Breast epithelium (tissue), 4 donors: ENCODE results near the gene DOCK10. TPM values are rescaled to one million over a fixed set of nuclear protein-coding genes. Genes with fewer than 3 reads are reported as not detected.

Experiments used
- DNase-seq, 2 donors: peaks; one replicate each; pipeline ENCODE4 v3.0.0-alpha.2; 2019; ENCODE audit warnings: low spot score in 2 of 2
- H3K27ac ChIP-seq, 2 donors: fragments of 200-600 bp; sonication (generic) in 1 of 2; one replicate each; pipeline ENCODE4 v1.5.1; 2016 to 2019; ENCODE audit warnings: mild to moderate bottlenecking in 1 of 2
- H3K27me3 ChIP-seq, 2 donors: fragments of 200-600 bp; sonication (generic) in 1 of 2; one replicate each; pipeline versions ENCODE4 v1.5.1 to v1.6.0; 2017 to 2019; ENCODE audit warnings: control low read depth in 1 of 2, mild to moderate bottlenecking in 1 of 2
- H3K36me3 ChIP-seq: fragments of 200-600 bp; one replicate; pipeline ENCODE4 v1.5.1; 2019
- H3K4me1 ChIP-seq, 2 donors: fragments of 200-600 bp; sonication (generic); one replicate each; pipeline ENCODE4 v1.5.1; 2016 to 2019; ENCODE audit warnings: control low read depth in 1 of 2
- H3K4me3 ChIP-seq, 3 donors: fragments of 200-600 bp; sonication (generic); 1 replicate in 2 of 3; 2 replicates in 1 of 3; pipeline ENCODE4 v1.5.1; 2016 to 2019; ENCODE audit warnings: mild to moderate bottlenecking in 3 of 3, moderate library complexity in 2 of 3
- H3K9me3 ChIP-seq, 2 donors: fragments of 200-600 bp; sonication (generic) in 1 of 2; one replicate each; pipeline ENCODE4 v1.5.1; 2016 to 2019; ENCODE audit warnings: control low read depth in 1 of 2
- CTCF ChIP-seq, 3 donors: fragments of 450-650 bp; IDR thresholded peaks; one replicate each; pipeline ENCODE4 v1.5.1; 2016 to 2017; ENCODE audit warnings: antibody characterized with exemption in 3 of 3, mild to moderate bottlenecking in 3 of 3, moderate library complexity in 3 of 3
- POLR2A ChIP-seq: fragments of 450-650 bp; IDR thresholded peaks from one replicate; pipeline ENCODE4 v1.6.1; 2016; ENCODE audit warnings: antibody characterized with exemption, mild to moderate bottlenecking, moderate library complexity
- POLR2AphosphoS5 ChIP-seq, 3 donors: sonication (generic); formaldehyde crosslinking; IDR thresholded peaks; one replicate each; pipeline ENCODE4 v1.6.1; 2017; ENCODE audit warnings: antibody characterized with exemption in 3 of 3
- intact Hi-C: fragments of 100-400 bp; cut with DNase I; formaldehyde crosslinking; loops from one replicate; pipeline ENCODE4 v1.15.1; 2023; ENCODE audit warnings: low total_unique reads
- total RNA-seq, 3 donors: library from RNA; depleted of rRNA; stranded (reverse); fragments of >200 nt; gene quantifications; one replicate each; pipeline ENCODE4 v1.1.0, GENCODE V29; 2016

Gene DOCK10
- total RNA-seq, 3 donors from 2014 or later = 13.8 to 23.9 (median 15.4) TPM

DNA sequence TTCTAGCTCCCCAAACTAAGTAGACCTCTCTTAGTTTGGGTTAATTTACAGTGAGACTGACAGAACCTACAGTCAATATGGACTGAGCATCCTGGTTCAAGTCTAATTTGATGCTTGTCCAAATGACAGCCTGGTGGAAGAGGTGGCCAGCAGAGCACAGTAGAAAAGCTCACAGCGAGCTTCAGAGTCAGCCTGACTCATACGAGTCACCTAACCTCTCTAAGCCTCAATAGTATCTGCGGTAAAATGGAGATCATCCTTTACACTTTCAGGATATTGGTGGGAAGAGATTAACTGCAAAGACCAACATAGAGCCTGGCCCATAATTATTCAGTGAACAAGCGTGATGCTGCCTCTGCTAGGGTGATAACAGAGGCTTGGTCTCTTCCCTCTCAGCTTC is 54.5 kb downstream of the DOCK10 start:
- TF ChIP-seq POLR2AphosphoS5 (IDR thresholded peaks at IDR 0.05) (no peak), POLR2A (no peak), CTCF (IDR thresholded peaks at IDR 0.05) (no peak)
- intact Hi-C loops = no loop called here
- no peaks in the 10 kb centered on the region for H3K36me3 ChIP-seq
- DNase-seq = no peak
- H3K4me3 ChIP-seq = no peak overlapping the region
- H3K4me1 ChIP-seq = no peaks in the 10 kb centered on the region
- no peak overlapping the region for H3K27ac ChIP-seq
- H3K27me3 ChIP-seq = no peaks in the 10 kb centered on the region
- H3K9me3 ChIP-seq = no peaks in the 10 kb centered on the region

DNA sequence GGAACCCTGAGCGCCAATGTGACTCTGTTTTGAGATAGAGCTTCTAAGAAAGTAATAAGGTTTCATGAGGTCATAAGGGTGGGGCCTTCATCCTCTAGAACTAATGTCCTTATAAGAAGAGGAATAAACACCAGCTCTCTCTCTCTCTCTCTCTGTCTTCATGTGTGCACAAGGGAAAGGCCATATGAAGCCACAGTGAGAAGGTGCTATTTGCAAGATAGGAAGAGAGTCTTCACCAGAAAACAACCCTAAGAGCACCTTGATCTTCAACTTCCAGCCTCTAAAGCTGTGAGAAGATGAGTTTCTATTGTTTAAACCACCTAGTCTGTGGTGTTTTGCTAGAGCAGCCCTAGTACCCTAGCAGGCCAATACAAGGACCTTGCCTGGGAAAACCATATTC is 55.8 kb downstream of the DOCK10 start:
- Histone ChIP-seq H3K4me3 (no peak overlapping the region), H3K27ac (no peak overlapping the region), H3K9me3 (no peaks in the 10 kb centered on the region), H3K36me3 (no peaks in the 10 kb centered on the region), H3K27me3 (no peaks in the 10 kb centered on the region), H3K4me1 (no peaks in the 10 kb centered on the region)
- intact Hi-C loops = no loop called here
- DNase-seq = no peak
- TF ChIP-seq CTCF (IDR thresholded peaks at IDR 0.05) (no peak), POLR2A (no peak), POLR2AphosphoS5 (IDR thresholded peaks at IDR 0.05) (no peak)

DNA sequence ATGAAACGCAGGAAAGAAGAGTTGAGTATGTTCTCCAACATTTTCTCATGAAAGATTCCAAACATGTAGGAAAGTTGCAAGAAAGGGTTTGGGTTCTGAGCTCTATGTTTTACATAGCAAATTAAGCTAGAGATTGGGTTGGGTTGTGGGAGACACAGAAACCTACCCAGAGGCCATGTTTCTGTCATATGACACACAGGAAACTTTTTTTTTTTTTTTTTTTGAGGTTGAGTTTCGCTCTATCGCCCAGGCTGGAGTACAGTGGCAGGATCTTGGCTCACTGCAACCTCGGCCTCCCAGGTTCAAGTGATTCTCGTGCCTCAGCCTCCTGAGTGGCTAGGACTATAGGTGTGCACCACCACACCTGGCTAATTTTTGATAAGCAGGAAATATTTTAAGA is 57.6 kb downstream of the DOCK10 start:
- Histone ChIP-seq H3K4me1 (no peaks in the 10 kb centered on the region), H3K27ac (peak overlapping the region; percentile 56 to 80), H3K4me3 (peak overlapping the region in 1 of 3 donors; percentile 55), H3K36me3 (no peaks in the 10 kb centered on the region), H3K9me3 (no peaks in the 10 kb centered on the region), H3K27me3 (no peaks in the 10 kb centered on the region)
- DNase-seq = no peak
- intact Hi-C loops = no loop called here
- TF ChIP-seq POLR2AphosphoS5 (IDR thresholded peaks at IDR 0.05) (no peak), POLR2A (no peak), CTCF (IDR thresholded peaks at IDR 0.05) (no peak)

- Histone ChIP-seq H3K4me1 (no peaks in the 10 kb centered on the region), H3K27ac (peak overlapping the region; percentile 56 to 80), H3K36me3 (no peaks in the 10 kb centered on the region), H3K4me3 (peak overlapping the region; percentile 28 to 55 (median 34)), H3K27me3 (no peaks in the 10 kb centered on the region), H3K9me3 (no peaks in the 10 kb centered on the region)
- intact Hi-C loops = no loop called here
- TF ChIP-seq POLR2AphosphoS5 (IDR thresholded peaks at IDR 0.05) (no peak), POLR2A (no peak), CTCF (IDR thresholded peaks at IDR 0.05) (no peak)
- DNase-seq = no peak
Observed at GRCh38 chr2:224983712-224984554, 58.3 kb downstream of the DOCK10 start.

DNA sequence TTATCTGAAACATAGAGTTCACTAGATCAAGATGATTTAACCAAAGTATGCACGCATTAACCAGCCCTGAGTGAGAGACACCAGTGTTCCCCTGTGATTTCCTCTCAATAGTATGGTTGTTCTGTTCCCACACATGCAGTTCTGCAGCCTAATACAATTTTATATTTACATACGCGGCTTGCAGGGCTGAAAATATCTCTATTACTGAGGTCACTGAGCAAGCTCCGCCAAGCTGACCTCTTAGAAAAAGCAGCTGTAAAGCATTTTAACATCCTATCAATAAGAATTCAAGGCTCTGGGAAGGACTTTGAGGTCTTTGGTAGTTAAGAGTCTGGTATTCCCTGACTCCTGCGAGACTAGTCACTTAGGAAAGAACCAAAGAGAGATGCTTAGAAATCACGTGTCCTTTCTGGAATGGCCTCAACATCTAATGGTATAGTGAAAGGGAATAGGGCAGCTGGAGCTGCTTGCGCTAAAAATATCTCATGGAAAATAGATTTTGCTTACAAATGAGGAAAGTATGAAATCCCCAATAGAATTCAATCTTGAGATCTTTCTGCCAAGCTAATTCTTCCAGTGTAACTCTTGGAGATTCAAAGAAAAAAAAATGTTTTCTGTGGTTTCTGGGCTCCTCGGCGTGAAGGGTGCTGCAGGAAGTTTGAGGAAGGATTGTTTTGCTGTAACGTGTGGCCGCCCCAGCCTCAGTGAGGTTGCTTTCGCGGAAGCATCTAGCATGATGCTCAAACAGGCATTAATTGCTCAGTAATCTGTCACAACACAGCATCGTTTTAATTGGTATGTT is 59.2 kb downstream of the DOCK10 start:
- no peaks in the 10 kb centered on the region for H3K9me3 ChIP-seq
- H3K27ac ChIP-seq = peak overlapping the region; percentile 56 to 80
- no peak for DNase-seq
- no peaks in the 10 kb centered on the region for H3K4me1 ChIP-seq
- H3K27me3 ChIP-seq = no peaks in the 10 kb centered on the region
- H3K4me3 ChIP-seq = peak overlapping the region; percentile 28 to 55 (median 34)
- no peaks in the 10 kb centered on the region for H3K36me3 ChIP-seq
- intact Hi-C loops = no loop called here
- TF ChIP-seq POLR2AphosphoS5 (IDR thresholded peaks at IDR 0.05) (no peak), POLR2A (no peak), CTCF (IDR thresholded peaks at IDR 0.05) (no peak)
